GM10248 (cell line): ENCODE measurements around the gene PDE1C.

Experiments used
- CTCF ChIA-PET: fragments of 300-600 bp; sonication (Branson Sonifier 250); formaldehyde crosslinking; extraction: SDS; loops from one replicate; lab custom pipeline; 2021; ENCODE audit warnings: antibody characterized with exemption; lab: Yijun Ruan, JAX
- POLR2A ChIA-PET: fragments of 350-650 bp; sonication (Branson Sonifier 250); formaldehyde crosslinking; extraction: SDS; loops from one replicate; lab custom pipeline; 2020; ENCODE audit warnings: antibody characterized with exemption; lab: Yijun Ruan, JAX
- DNase-seq: peaks from one replicate; pipeline ENCODE4 v3.0.0; 2012; ENCODE audit errors: extremely low spot score
- CTCF ChIP-seq: IDR thresholded peaks from 2 replicates; pipeline ENCODE4 v1.5.1; 2012; ENCODE audit warnings: mild to moderate bottlenecking, low read depth; ENCODE audit errors: extremely low read depth, missing control alignments, control extremely low read depth

PDE1C gene

GRCh38 chr7:31815796-31816195, 254.4 kb downstream of the PDE1C start:
- POLR2A ChIA-PET, result no interaction called here
- CTCF ChIA-PET, result interaction anchor here (1.3 to 1.9 kb wide), 3 partner anchors 10 to 33 kb away, joined by 4 to 8 read pairs (median 7); no protein-coding TSS in a partner anchor
- no peak for TF ChIP-seq CTCF
- no peak for DNase-seq

- TF ChIP-seq CTCF, result no peak
- no peak for DNase-seq
- CTCF ChIA-PET, result interaction anchor here (1.1 to 1.9 kb wide), 6 partner anchors 10 to 33 kb away, joined by 3 to 8 read pairs (median 4); no protein-coding TSS in a partner anchor
- POLR2A ChIA-PET, result no interaction called here
Observed at GRCh38 chr7:31814187-31814586, 256.0 kb downstream of the PDE1C start.

- no peak for DNase-seq
- ChIA-PET CTCF (interaction anchor here (1.1 kb wide), 1 partner anchor 11 kb away, joined by 3 read pairs; no protein-coding TSS in a partner anchor), POLR2A (no interaction called here)
- no peak for TF ChIP-seq CTCF
Observed at GRCh38 chr7:31811650-31812461, 258.4 kb downstream of the PDE1C start.

GRCh38 chr7:31805209-31805818, 264.9 kb downstream of the PDE1C start:
- TF ChIP-seq CTCF, result no peak
- ChIA-PET CTCF (interaction anchor here (1.4 kb wide), 1 partner anchor 21 kb away, joined by 4 read pairs; no protein-coding TSS in a partner anchor), POLR2A (no interaction called here)
- no peak for DNase-seq

GRCh38 chr7:31796375-31796774, 273.8 kb downstream of the PDE1C start:
- CTCF ChIA-PET, result interaction anchor here (1.8 kb wide), 1 partner anchor 12 kb away, joined by 4 read pairs; no protein-coding TSS in a partner anchor
- no peak for TF ChIP-seq CTCF
- DNase-seq, result no peak
- POLR2A ChIA-PET, result no interaction called here

GRCh38 chr7:31794851-31795344, 275.3 kb downstream of the PDE1C start:
- POLR2A ChIA-PET, result no interaction called here
- TF ChIP-seq CTCF, result no peak
- no peak for DNase-seq
- CTCF ChIA-PET, result interaction anchor here (1.4 to 1.8 kb wide), 2 partner anchors 12 to 14 kb away, joined by 4 to 6 read pairs; no protein-coding TSS in a partner anchor
